Measurements from ENCODE around the gene CASP3. TPM values are rescaled to one million over a fixed set of nuclear protein-coding genes. Genes with fewer than 3 reads are reported as not detected.

CASP3 gene
- total RNA-seq, 1 donor from 2014 or later = 56.1 TPM

DNA sequence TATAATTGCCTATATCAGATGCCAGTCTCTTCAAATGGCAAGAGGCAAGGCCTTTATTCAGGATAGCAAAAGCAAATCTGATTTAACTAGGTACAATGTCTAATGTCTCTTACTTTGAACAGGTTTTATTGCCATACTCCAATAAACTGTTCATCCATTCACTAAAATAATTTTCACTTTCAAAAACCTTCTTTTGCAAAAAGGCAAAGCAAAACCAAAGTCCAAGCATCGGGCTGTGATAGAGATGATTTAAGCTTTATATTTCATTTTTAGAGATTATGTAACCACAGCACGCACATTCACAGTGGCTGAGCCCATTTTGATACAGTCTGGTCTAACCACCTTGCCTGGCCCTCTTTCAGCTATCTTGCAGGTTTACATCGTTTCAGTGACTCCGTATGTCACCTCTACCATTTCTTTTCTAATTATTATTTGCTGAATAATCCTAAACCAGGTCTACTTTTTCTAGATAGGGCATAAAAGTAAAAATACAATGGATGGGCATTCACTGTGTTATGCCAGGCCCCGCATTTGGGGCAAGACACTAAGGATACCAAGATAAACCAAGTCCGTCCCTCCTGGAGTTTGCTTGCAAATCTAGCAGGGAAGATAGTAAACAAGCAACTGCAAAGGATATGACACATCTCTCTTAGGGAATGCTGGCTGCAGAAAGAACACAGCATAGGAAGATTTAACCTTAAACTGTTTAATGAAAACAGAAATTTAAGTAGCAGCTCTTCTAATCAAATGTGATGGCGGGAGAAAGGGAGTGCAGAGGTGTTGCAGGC is 1.8 kb downstream of the CASP3 start:
- DNase-seq (ENCODE audit: low read depth) = no peak
- peak overlapping the region; percentile 92 for H3K4me3 ChIP-seq (ENCODE audit: low read depth, low read length)
- TF ChIP-seq, protein P1, sequence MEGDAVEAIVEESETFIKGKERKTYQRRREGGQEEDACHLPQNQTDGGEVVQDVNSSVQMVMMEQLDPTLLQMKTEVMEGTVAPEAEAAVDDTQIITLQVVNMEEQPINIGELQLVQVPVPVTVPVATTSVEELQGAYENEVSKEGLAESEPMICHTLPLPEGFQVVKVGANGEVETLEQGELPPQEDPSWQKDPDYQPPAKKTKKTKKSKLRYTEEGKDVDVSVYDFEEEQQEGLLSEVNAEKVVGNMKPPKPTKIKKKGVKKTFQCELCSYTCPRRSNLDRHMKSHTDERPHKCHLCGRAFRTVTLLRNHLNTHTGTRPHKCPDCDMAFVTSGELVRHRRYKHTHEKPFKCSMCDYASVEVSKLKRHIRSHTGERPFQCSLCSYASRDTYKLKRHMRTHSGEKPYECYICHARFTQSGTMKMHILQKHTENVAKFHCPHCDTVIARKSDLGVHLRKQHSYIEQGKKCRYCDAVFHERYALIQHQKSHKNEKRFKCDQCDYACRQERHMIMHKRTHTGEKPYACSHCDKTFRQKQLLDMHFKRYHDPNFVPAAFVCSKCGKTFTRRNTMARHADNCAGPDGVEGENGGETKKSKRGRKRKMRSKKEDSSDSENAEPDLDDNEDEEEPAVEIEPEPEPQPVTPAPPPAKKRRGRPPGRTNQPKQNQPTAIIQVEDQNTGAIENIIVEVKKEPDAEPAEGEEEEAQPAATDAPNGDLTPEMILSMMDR (conservative IDR thresholded peaks at IDR 0.05; ENCODE audit: low read depth, low read length) = no peak

DNA sequence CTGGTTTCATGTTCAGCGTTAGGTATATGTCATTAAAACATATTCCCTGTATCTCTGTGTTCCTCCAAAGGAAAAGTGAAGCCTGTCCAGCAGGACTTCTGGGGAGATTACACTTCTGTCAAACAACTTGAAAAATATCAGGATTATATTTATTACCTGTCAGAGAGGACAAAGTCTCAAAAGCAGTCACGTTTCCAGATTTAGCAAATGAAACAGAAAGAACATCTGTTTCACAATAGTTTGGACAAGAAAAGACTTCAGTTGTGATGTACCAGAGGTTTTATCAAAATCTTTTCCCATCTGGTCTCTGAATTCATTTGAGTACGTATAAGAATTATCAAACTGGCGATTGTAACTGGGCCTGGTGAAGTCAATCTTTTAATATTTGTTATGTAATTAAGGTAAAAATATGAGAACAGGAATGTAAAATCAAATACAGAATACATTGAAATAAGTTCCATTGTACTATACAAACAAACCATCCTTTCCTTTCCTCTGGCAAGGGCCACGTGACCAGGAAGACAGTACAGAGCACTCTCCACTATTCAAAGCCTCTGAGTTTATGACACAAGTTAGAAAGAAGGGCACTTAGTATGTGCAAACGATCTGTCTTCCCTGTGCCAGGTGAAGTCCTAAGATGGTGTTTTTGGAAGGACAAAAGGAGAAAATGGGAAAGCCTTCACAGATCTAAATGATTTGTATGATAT is 3.2 kb downstream of the CASP3 start:
- DNase-seq (ENCODE audit: low read depth) = no peak
- no peak overlapping the region for H3K4me3 ChIP-seq (ENCODE audit: low read depth, low read length)
- TF ChIP-seq, protein P1 (conservative IDR thresholded peaks at IDR 0.05; ENCODE audit: low read depth, low read length) = no peak

DNA sequence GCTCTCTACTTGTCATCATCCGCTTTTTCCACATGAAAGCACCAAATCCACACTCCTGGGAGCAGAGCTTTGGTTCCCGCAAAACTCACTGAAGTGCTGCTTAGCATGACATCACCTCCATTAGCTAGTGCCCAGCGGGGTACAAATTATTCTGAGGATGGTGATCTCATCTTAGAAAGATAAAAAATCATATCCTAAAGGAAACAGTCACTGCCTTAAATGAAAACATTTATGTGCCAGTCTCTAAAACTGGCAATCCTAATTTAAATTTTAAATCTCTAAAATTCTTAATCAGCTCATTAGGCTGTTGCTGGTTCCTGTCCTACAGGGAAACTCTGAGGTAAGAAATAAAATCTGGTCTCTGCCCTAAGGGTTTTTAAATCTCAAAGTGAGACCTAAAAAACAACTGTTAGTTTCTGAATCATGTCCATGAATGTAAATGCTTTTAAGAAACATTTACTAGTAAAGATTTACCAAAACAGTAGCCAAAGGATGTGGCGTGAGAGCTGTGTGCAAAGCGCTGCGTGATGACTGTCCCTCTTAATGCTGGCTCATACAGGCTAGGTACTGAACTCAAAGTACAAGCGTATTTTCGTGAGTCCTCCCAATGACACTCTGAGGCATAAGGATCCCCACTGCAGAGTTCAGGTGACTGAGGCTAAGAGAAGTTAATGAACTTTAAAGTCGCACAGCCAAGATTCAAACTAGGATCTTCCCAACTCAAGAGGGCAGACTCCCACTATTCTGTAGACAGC is 4.5 kb downstream of the CASP3 start:
- DNase-seq (ENCODE audit: low read depth) = no peak
- TF ChIP-seq, protein P1 (conservative IDR thresholded peaks at IDR 0.05; ENCODE audit: low read depth, low read length) = no peak
- no peak overlapping the region for H3K4me3 ChIP-seq (ENCODE audit: low read depth, low read length)

DNA sequence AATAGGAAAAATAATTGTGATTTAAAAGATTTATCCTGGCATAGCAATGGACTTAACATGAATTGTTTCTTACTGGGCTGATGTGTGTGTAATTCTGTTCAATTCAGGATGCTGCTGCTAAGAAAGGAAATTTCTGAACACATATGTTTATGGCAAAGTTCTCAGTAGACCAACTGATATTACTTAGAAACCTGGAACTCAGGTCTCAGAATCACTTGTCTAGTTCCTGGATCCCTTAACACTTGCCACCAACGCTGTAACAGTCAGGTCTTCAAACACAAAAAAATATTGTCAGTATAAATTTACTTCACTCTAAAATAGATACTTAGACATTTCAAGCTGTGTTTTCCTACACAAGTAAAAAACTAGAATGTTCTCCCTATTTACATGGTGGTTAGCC is 5.5 kb downstream of the CASP3 start:
- TF ChIP-seq, protein P1 (conservative IDR thresholded peaks at IDR 0.05; ENCODE audit: low read depth, low read length) = no peak
- no peak overlapping the region for H3K4me3 ChIP-seq (ENCODE audit: low read depth, low read length)
- no peak for DNase-seq (ENCODE audit: low read depth)

DNA sequence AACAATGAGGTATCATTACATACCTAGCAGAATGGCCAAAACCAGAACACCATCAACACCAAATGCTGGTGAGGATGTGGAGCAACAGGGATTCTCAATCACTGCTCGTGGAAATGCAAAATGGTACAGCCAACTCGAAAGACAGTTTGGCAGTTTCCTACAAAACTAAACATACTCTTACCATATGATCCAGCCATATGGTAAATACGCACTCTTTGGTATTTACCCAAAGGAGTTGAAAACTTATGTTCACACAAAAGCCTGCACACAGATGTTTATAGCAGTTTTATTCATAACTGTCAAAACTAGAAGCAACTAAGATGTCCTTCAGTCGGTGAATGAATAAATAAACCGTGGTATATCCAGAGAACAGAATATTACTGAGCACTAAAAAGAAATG is 7.8 kb downstream of the CASP3 start:
- no peak overlapping the region for H3K4me3 ChIP-seq (ENCODE audit: low read depth, low read length)
- no peak for DNase-seq (ENCODE audit: low read depth)
- TF ChIP-seq, protein P1 (conservative IDR thresholded peaks at IDR 0.05; ENCODE audit: low read depth, low read length) = no peak

DNA sequence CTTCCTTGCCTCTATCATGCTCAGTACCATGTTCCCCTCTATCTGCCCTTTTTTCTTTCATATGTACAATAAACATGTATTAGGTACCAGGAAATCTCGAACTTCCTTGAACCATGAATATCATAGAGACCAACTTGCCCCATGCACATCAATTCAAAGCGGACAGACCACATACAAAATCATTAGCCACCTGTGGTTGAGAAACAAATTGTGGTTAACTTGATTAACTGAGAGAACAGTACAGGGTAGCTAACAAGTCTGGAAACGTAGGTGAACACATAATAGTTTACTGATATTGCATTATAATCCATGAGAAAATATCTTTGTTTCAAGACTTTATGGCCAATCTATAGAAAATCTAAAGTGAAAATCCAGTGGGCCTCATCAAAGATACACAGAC is 8.2 kb downstream of the CASP3 start:
- H3K4me3 ChIP-seq (ENCODE audit: low read depth, low read length) = no peak overlapping the region
- DNase-seq (ENCODE audit: low read depth) = no peak
- TF ChIP-seq, protein P1 (conservative IDR thresholded peaks at IDR 0.05; ENCODE audit: low read depth, low read length) = no peak
